Measurements from ENCODE around the gene PODN.

PODN gene

GRCh38 chr1:53112861-53113260 is 50.8 kb downstream of the PODN start:
- in situ Hi-C loops (cut with MboI; ENCODE audit: low sequenced_read_pairs) = no loop called here

GRCh38 chr1:53114090-53114489 is 52.1 kb downstream of the PODN start:
- in situ Hi-C loops (cut with MboI; ENCODE audit: low sequenced_read_pairs) = no loop called here

GRCh38 chr1:53114581-53115400 is 52.8 kb downstream of the PODN start:
- in situ Hi-C loops (cut with MboI; ENCODE audit: low sequenced_read_pairs) = no loop called here

GRCh38 chr1:53115403-53116306 is 53.6 kb downstream of the PODN start:
- in situ Hi-C loops (cut with MboI; ENCODE audit: low sequenced_read_pairs) = no loop called here

- in situ Hi-C loops (cut with MboI; ENCODE audit: low sequenced_read_pairs) = no loop called here
These were observed 54.3 kb downstream of the PODN start for GRCh38 chr1:53116307-53116810.

- in situ Hi-C loops (cut with MboI; ENCODE audit: low sequenced_read_pairs) = no loop called here
These were observed 55.1 kb downstream of the PODN start for GRCh38 chr1:53116933-53117600.

GRCh38 chr1:53117836-53118235 is 55.8 kb downstream of the PODN start:
- in situ Hi-C loops (cut with MboI; ENCODE audit: low sequenced_read_pairs) = no loop called here

GRCh38 chr1:53120659-53121058 is 58.6 kb downstream of the PODN start:
- in situ Hi-C loops (cut with MboI; ENCODE audit: low sequenced_read_pairs) = no loop called here

GRCh38 chr1:53121319-53122172 is 59.5 kb downstream of the PODN start:
- in situ Hi-C loops (cut with MboI; ENCODE audit: low sequenced_read_pairs) = no loop called here

GRCh38 chr1:53122201-53122885 is 60.3 kb downstream of the PODN start:
- in situ Hi-C loops (cut with MboI; ENCODE audit: low sequenced_read_pairs) = no loop called here

- in situ Hi-C loops (cut with MboI; ENCODE audit: low sequenced_read_pairs) = no loop called here
These were observed 61.0 kb downstream of the PODN start for GRCh38 chr1:53122961-53123413.

GRCh38 chr1:53123453-53124140 is 61.6 kb downstream of the PODN start:
- in situ Hi-C loops (cut with MboI; ENCODE audit: low sequenced_read_pairs) = no loop called here

GRCh38 chr1:53125122-53125521 is 63.1 kb downstream of the PODN start:
- in situ Hi-C loops (cut with MboI; ENCODE audit: low sequenced_read_pairs) = no loop called here

- in situ Hi-C loops (cut with MboI; ENCODE audit: low sequenced_read_pairs) = no loop called here
These were observed 63.8 kb downstream of the PODN start for GRCh38 chr1:53125623-53126360.

- in situ Hi-C loops (cut with MboI; ENCODE audit: low sequenced_read_pairs) = no loop called here
These were observed 64.5 kb downstream of the PODN start for GRCh38 chr1:53126495-53126894.

GRCh38 chr1:53127546-53127945 is 65.5 kb downstream of the PODN start:
- in situ Hi-C loops (cut with MboI; ENCODE audit: low sequenced_read_pairs) = no loop called here

- in situ Hi-C loops (cut with MboI; ENCODE audit: low sequenced_read_pairs) = no loop called here
These were observed 66.4 kb downstream of the PODN start for GRCh38 chr1:53128401-53128800.

GRCh38 chr1:53129891-53130597 is 68.0 kb downstream of the PODN start:
- in situ Hi-C loops (cut with MboI; ENCODE audit: low sequenced_read_pairs) = no loop called here
